ENCODE data around the gene CDA. TPM values are rescaled to one million over a fixed set of nuclear protein-coding genes. Genes with fewer than 3 reads are reported as not detected.

Gene CDA
- total RNA-seq, 1 donor from 2014 or later = not detected

DNA sequence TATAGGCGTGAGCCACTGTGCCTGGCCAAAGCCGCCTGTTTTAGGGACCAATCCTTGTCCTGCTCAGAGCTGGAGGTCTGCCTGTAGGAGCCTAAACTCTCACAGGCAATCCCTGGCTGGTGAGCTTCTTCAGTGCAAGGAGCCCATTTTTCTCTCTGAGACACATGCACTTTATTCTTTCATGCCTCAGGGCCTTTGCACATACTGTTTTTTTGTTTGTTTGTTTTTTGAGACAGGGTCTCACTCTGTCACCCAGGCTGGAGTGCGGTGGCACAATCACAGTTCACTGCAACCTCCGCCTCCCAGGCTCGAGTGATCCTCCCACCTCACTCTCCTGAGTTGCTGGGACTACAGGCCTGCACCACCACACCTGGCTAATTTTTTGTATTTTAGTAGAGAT, 22.8 kb downstream of the CDA start:
- Mint-ChIP-seq H3K4me1 (peaks cover 18% of the 10 kb centered on the region), H3K36me3 (ENCODE audit: low read depth) (no peaks in the 10 kb centered on the region)

DNA sequence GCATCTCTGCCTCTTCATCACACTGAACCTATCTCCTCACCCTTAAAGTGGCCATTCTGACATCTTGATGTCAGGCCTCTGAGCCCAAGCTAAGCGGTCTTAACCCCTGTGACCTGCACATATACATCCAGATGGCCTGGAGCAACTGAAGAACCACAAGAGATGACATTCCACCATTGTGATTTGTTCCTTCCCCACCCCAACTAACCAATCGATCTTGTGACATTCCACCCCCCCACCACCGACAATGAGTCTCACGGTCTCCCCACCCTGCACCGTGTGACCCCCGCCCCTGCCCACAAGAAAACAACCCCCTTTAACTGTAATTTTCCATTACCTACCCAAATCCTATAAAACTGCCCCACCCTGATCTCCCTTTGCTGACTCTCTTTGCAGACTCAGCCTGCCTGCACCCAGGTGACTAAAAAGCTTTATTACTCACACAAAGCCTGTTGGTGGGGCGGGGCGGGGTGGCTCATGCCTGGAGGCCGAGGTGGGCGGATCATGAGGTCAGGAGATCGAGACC, 23.4 kb downstream of the CDA start:
- Mint-ChIP-seq H3K27ac (ENCODE audit: unreplicated experiment) (no peak overlapping the region), H3K9me3 (no peaks in the 10 kb centered on the region), H3K27me3 (ENCODE audit: low read depth) (peaks cover 3% of the 10 kb centered on the region), H3K4me1 (peaks cover 18% of the 10 kb centered on the region), H3K36me3 (ENCODE audit: low read depth) (no peaks in the 10 kb centered on the region), H3K4me3 (no peak overlapping the region)
- DNase-seq (ENCODE audit: low read depth, low spot score) = no peak
- TF ChIP-seq, protein P1, sequence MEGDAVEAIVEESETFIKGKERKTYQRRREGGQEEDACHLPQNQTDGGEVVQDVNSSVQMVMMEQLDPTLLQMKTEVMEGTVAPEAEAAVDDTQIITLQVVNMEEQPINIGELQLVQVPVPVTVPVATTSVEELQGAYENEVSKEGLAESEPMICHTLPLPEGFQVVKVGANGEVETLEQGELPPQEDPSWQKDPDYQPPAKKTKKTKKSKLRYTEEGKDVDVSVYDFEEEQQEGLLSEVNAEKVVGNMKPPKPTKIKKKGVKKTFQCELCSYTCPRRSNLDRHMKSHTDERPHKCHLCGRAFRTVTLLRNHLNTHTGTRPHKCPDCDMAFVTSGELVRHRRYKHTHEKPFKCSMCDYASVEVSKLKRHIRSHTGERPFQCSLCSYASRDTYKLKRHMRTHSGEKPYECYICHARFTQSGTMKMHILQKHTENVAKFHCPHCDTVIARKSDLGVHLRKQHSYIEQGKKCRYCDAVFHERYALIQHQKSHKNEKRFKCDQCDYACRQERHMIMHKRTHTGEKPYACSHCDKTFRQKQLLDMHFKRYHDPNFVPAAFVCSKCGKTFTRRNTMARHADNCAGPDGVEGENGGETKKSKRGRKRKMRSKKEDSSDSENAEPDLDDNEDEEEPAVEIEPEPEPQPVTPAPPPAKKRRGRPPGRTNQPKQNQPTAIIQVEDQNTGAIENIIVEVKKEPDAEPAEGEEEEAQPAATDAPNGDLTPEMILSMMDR (conservative IDR thresholded peaks at IDR 0.05) = no peak

More for the DNA sequence above, 22.8 kb downstream of the CDA start:
- Mint-ChIP-seq H3K9me3 (no peaks in the 10 kb centered on the region), H3K27me3 (ENCODE audit: low read depth) (peaks cover 3% of the 10 kb centered on the region), H3K4me3 (no peak overlapping the region), H3K27ac (ENCODE audit: unreplicated experiment) (no peak overlapping the region)
- DNase-seq (ENCODE audit: low read depth, low spot score) = no peak
- TF ChIP-seq, protein P1 (conservative IDR thresholded peaks at IDR 0.05) = no peak

DNA sequence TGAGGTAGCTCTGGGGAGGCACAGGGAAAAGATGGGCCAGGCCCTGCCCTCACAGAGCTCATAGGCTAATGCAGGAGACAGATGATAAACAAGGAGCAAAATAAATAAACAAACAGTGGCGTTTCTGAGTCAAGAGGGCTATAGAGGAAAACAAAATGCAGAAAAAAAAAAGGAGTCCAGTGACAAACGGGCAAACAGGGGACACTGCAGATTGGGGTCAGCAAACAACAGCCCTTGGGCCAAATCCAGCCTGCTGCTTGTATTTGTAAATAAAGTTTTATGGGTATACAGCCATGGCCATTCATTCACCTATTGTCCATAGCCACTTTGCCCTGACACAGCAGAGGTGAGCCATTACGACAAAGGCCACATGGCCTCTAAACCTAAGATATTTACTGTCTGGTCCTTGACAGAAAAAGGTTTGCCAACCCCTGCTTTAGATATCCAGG, 25.3 kb downstream of the CDA start:
- Mint-ChIP-seq H3K4me3 (no peak overlapping the region), H3K36me3 (ENCODE audit: low read depth) (no peaks in the 10 kb centered on the region), H3K27ac (ENCODE audit: unreplicated experiment) (no peak overlapping the region)

DNA sequence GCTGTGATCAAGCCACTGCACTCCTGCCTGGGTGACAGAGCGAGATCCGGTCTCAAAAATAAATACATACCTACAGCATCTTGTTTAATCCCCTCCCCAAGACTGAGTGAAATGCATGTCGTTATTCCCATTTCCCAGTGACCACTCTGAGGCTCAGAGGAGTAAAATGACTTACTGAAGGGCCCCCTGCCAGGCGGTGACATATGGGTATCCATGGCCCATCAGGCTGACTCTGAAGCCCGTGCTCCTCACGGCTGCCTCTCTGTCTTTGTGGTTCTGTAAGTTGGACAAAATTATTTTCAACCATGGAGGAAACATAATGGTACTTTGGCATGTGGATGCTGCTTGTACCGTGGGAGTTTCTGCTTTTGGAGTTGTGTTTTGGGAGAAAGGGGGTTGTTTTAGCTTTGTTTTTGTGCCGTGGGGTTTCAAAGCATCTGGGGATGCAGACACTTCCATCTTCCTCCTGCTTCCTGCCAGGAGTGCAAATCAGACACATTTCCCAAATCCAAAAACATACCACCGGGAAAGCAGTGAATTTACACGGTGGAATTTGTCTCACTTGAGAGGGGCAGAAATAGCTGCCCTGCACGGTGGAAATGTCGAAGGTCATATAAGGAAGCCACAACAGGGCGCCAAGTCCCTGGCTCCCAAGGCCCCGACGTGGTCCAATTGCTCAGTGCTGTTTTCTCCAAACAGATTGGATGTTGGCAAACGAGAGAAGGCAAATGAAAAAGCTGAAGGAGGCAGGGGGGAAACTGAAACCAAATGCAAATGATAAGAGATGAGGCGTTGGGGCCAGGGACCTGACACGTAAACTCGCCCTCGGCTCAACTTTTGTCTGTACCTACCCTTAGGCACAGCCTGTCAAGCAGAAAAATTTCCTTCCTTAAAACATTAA, 27.3 kb downstream of the CDA start:
- H3K36me3 Mint-ChIP-seq (ENCODE audit: low read depth) = no peaks in the 10 kb centered on the region
- H3K4me3 Mint-ChIP-seq = no peak overlapping the region
- DNase-seq (ENCODE audit: low read depth, low spot score) = no peak
- no peaks in the 10 kb centered on the region for H3K27me3 Mint-ChIP-seq (ENCODE audit: low read depth)
- H3K4me1 Mint-ChIP-seq = peaks cover 12% of the 10 kb centered on the region
- no peak overlapping the region for H3K27ac Mint-ChIP-seq (ENCODE audit: unreplicated experiment)
- H3K9me3 Mint-ChIP-seq = no peaks in the 10 kb centered on the region
- TF ChIP-seq, protein P1 (conservative IDR thresholded peaks at IDR 0.05) = no peak

More for the DNA sequence above, 25.3 kb downstream of the CDA start:
- Mint-ChIP-seq H3K4me1 (peaks cover 18% of the 10 kb centered on the region), H3K9me3 (no peaks in the 10 kb centered on the region), H3K27me3 (ENCODE audit: low read depth) (no peaks in the 10 kb centered on the region)
- no peak for DNase-seq (ENCODE audit: low read depth, low spot score)
- TF ChIP-seq, protein P1 (conservative IDR thresholded peaks at IDR 0.05) = no peak

DNA sequence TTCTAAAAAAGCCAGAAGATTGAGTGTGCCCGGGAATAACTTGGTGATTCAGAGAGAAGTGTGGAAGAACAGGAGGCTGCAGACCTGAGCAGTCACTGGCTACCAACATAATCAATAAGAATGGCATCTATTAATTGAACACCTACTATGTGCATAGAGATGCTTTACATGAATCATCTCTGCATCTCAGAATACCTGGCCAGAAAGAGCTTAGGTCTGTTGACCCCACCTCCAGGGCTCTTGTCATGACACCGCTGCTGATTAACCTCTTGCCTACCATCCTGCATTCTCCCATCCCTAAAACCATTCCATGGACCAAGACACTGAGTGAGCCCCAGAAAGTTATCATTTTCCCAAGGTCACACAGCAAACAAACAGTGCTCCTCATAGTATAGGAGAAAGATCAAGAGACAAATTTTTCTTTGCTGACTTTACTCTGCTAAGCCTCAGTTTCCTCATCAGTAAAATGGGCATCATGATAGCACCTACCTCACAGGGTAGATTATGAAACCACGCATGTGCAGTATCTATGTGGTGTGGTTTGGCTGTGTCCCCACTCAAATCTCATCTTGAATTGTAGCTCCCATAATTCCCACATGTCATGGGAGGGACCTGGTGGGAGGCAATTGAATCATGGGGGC, 28.1 kb downstream of the CDA start:
- TF ChIP-seq, protein P1 (conservative IDR thresholded peaks at IDR 0.05) = no peak
- H3K36me3 Mint-ChIP-seq (ENCODE audit: low read depth) = no peaks in the 10 kb centered on the region
- DNase-seq (ENCODE audit: low read depth, low spot score) = no peak
- H3K4me1 Mint-ChIP-seq = peaks cover 11% of the 10 kb centered on the region
- H3K9me3 Mint-ChIP-seq = no peaks in the 10 kb centered on the region
- no peak overlapping the region for H3K27ac Mint-ChIP-seq (ENCODE audit: unreplicated experiment)
- H3K27me3 Mint-ChIP-seq (ENCODE audit: low read depth) = no peaks in the 10 kb centered on the region
- H3K4me3 Mint-ChIP-seq = no peak overlapping the region
